Measurements from ENCODE around the gene ACIN1.

ACIN1 gene

GRCh38 chr14:23094666-23095195 is at the start of gene ACIN1:
Gene ACIN1, minus strand, starts transcription at chr14:23095136. Its CDS starts 24 bp downstream, at chr14:23095112.
- Mint-ChIP-seq H3K9me3 (no peaks in the 10 kb centered on the region), H3K27me3 (ENCODE audit: low read depth) (no peaks in the 10 kb centered on the region), H3K36me3 (ENCODE audit: low read depth) (peaks cover 27% of the 10 kb centered on the region), H3K4me3 (no peak within 1 kb of the TSS), H3K4me1 (ENCODE audit: low read depth) (peaks cover 25% of the 10 kb centered on the region), H3K27ac (no peak within 1 kb of the TSS)

DNA sequence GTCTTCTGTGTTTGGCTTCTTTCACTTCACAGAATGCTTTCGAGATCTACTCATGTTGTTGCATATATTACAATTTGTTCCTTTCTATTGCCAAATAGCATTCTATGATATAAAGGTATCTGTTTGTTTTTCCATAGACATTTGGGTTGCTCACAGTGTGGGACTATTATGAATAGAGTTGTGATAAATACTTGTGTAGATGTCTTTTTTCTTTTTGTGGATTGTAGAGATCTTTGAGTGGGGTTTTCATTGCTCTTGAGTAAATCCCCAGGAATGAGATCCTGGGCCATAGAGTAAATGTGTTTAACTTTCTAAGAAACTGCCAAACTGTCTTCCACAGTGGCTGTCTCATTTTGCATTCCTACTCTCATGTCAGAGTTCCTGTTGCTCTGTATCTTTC is 49.0 kb upstream of the ACIN1 start:
- Mint-ChIP-seq H3K27me3 (ENCODE audit: low read depth) (peaks cover 14% of the 10 kb centered on the region), H3K36me3 (ENCODE audit: low read depth) (no peaks in the 10 kb centered on the region), H3K4me3 (no peak overlapping the region), H3K4me1 (ENCODE audit: low read depth) (no peaks in the 10 kb centered on the region), H3K27ac (no peak overlapping the region), H3K9me3 (no peaks in the 10 kb centered on the region)

DNA sequence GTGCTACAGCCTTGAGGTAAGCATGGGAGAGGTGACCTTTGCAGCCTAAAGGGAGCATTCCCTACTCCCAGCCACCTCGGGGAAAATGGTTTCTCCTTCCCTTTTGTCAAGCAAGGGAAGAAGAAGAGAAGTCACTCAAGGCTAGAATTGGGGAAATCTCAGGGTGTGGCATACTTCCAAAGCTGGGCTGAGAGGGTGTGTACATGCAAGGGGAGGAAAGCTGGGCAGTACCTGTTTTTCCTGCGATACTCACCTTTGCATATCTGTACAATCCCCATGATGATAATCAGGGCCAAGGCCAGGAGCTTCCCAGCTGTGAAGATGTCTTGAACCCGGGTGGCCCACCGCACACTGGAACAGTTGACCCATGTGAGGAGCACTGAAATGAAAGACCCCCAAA is 47.9 kb upstream of the ACIN1 start:
- Mint-ChIP-seq H3K36me3 (ENCODE audit: low read depth) (no peaks in the 10 kb centered on the region), H3K27me3 (ENCODE audit: low read depth) (peaks cover 14% of the 10 kb centered on the region), H3K4me3 (no peak overlapping the region), H3K4me1 (ENCODE audit: low read depth) (no peaks in the 10 kb centered on the region), H3K9me3 (no peaks in the 10 kb centered on the region), H3K27ac (no peak overlapping the region)

- no peaks in the 10 kb centered on the region for H3K4me1 Mint-ChIP-seq (ENCODE audit: low read depth)
- H3K4me3 Mint-ChIP-seq, result no peak overlapping the region
- H3K27ac Mint-ChIP-seq, result no peak overlapping the region
- H3K9me3 Mint-ChIP-seq, result no peaks in the 10 kb centered on the region
- peaks cover 14% of the 10 kb centered on the region for H3K27me3 Mint-ChIP-seq (ENCODE audit: low read depth)
- no peaks in the 10 kb centered on the region for H3K36me3 Mint-ChIP-seq (ENCODE audit: low read depth)
Measured at GRCh38 chr14:23141706-23142444, 46.9 kb upstream of the ACIN1 start.

- Mint-ChIP-seq H3K4me1 (ENCODE audit: low read depth) (no peaks in the 10 kb centered on the region), H3K4me3 (no peak overlapping the region)
Measured at GRCh38 chr14:23140371-23140770, 45.4 kb upstream of the ACIN1 start.

GRCh38 chr14:23139874-23140273 is 44.9 kb upstream of the ACIN1 start:
- Mint-ChIP-seq H3K27ac (no peak overlapping the region), H3K36me3 (ENCODE audit: low read depth) (no peaks in the 10 kb centered on the region), H3K9me3 (no peaks in the 10 kb centered on the region), H3K4me1 (ENCODE audit: low read depth) (no peaks in the 10 kb centered on the region), H3K27me3 (ENCODE audit: low read depth) (peaks cover 7% of the 10 kb centered on the region), H3K4me3 (no peak overlapping the region)

More at GRCh38 chr14:23140371-23140770, 45.4 kb upstream of the ACIN1 start:
- no peak overlapping the region for H3K27ac Mint-ChIP-seq
- no peaks in the 10 kb centered on the region for H3K36me3 Mint-ChIP-seq (ENCODE audit: low read depth)
- H3K27me3 Mint-ChIP-seq (ENCODE audit: low read depth), result peaks cover 7% of the 10 kb centered on the region
- H3K9me3 Mint-ChIP-seq, result no peaks in the 10 kb centered on the region

GRCh38 chr14:23137813-23138535 is 43.0 kb upstream of the ACIN1 start:
- H3K4me3 Mint-ChIP-seq, result no peak overlapping the region
- no peak overlapping the region for H3K27ac Mint-ChIP-seq
- no peaks in the 10 kb centered on the region for H3K36me3 Mint-ChIP-seq (ENCODE audit: low read depth)
- H3K9me3 Mint-ChIP-seq, result no peaks in the 10 kb centered on the region
- H3K27me3 Mint-ChIP-seq (ENCODE audit: low read depth), result no peaks in the 10 kb centered on the region
- H3K4me1 Mint-ChIP-seq (ENCODE audit: low read depth), result no peaks in the 10 kb centered on the region

- H3K4me3 Mint-ChIP-seq, result no peak overlapping the region
- H3K9me3 Mint-ChIP-seq, result no peaks in the 10 kb centered on the region
- H3K27ac Mint-ChIP-seq, result no peak overlapping the region
- no peaks in the 10 kb centered on the region for H3K27me3 Mint-ChIP-seq (ENCODE audit: low read depth)
- H3K36me3 Mint-ChIP-seq (ENCODE audit: low read depth), result no peaks in the 10 kb centered on the region
- H3K4me1 Mint-ChIP-seq (ENCODE audit: low read depth), result no peaks in the 10 kb centered on the region
Measured at GRCh38 chr14:23137192-23137812, 42.4 kb upstream of the ACIN1 start.

- Mint-ChIP-seq H3K4me1 (ENCODE audit: low read depth) (no peaks in the 10 kb centered on the region), H3K4me3 (no peak overlapping the region), H3K9me3 (no peaks in the 10 kb centered on the region), H3K27ac (no peak overlapping the region), H3K27me3 (ENCODE audit: low read depth) (no peaks in the 10 kb centered on the region), H3K36me3 (ENCODE audit: low read depth) (no peaks in the 10 kb centered on the region)
Measured at GRCh38 chr14:23136566-23137133, 41.7 kb upstream of the ACIN1 start.

DNA sequence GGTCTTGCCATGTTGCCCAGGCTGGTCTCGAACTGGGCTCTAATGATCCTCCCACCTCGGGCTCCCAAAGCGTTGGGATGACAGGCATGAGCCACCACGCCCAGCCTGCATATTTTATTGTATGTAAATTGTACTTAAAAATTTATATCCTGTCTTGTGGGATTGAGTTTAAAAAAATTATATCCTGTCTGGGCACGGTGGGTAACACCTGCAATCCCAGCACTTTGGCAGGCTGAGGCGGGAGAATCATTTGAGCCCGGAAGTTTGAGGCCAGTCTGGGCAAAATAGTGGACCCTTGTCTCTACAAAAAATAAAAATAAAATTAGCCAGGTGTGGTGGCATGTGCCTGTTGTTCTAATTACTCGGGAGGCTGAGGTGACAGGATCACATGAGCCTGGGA is 38.0 kb upstream of the ACIN1 start:
- Mint-ChIP-seq H3K27ac (no peak overlapping the region), H3K4me3 (no peak overlapping the region)

GRCh38 chr14:23131482-23131881 is 36.5 kb upstream of the ACIN1 start:
- peaks cover 19% of the 10 kb centered on the region for H3K27me3 Mint-ChIP-seq (ENCODE audit: low read depth)
- no peaks in the 10 kb centered on the region for H3K9me3 Mint-ChIP-seq
- H3K4me3 Mint-ChIP-seq, result no peak overlapping the region
- peaks cover 6% of the 10 kb centered on the region for H3K4me1 Mint-ChIP-seq (ENCODE audit: low read depth)
- H3K27ac Mint-ChIP-seq, result no peak overlapping the region
- H3K36me3 Mint-ChIP-seq (ENCODE audit: low read depth), result no peaks in the 10 kb centered on the region

More for the DNA sequence above, 38.0 kb upstream of the ACIN1 start:
- H3K4me1 Mint-ChIP-seq (ENCODE audit: low read depth), result peaks cover 6% of the 10 kb centered on the region
- H3K9me3 Mint-ChIP-seq, result no peaks in the 10 kb centered on the region
- H3K27me3 Mint-ChIP-seq (ENCODE audit: low read depth), result peaks cover 19% of the 10 kb centered on the region
- H3K36me3 Mint-ChIP-seq (ENCODE audit: low read depth), result no peaks in the 10 kb centered on the region

DNA sequence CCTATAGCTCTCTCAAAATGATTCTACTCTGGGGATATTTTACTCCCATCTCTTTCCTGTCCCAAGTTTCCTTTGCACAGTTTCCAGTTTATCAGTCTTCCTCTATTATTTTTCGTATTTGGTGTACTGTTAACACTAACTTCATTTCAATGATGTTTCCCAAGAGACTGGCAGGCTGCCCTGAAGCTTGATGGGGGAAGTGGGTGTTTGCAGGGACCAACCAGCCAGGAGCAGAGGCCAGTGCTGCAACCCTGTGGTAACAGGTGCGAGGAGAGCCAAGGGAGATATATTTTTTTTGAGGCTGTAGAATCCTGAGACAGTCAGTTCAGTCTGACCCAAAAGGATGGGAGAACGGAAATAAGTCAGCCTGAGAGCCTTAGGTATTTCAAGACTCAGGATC is 35.9 kb upstream of the ACIN1 start:
- Mint-ChIP-seq H3K27ac (no peak overlapping the region), H3K9me3 (no peaks in the 10 kb centered on the region), H3K27me3 (ENCODE audit: low read depth) (peaks cover 19% of the 10 kb centered on the region), H3K4me1 (ENCODE audit: low read depth) (peaks cover 6% of the 10 kb centered on the region), H3K4me3 (no peak overlapping the region), H3K36me3 (ENCODE audit: low read depth) (no peaks in the 10 kb centered on the region)

DNA sequence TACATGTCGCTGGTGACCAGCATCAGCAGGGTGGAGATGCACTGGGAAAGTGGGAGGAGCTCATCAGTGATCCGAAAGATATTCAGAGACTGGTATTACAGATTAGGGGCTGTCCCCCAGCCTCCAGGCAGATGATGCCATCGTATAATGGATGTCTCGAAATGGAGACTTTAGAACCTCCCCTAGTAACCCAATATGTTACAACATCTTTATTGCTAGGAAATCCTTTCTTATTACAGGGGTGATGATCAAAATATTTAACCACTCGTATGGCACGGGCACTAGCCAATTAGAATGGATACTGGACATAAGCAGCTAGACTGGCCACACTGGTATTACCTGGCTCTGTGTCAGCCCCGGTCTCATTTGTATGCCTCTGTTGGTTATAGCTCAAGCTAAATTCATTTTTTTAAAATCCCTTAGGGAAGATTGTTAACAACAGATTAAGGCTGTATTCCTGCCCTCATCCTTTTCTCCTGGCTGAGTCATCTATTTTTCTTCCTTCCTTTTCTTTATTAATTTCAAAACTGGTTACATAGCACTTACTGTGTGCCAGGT is 34.9 kb upstream of the ACIN1 start:
- peaks cover 19% of the 10 kb centered on the region for H3K27me3 Mint-ChIP-seq (ENCODE audit: low read depth)

More for the DNA sequence above, 34.9 kb upstream of the ACIN1 start:
- no peaks in the 10 kb centered on the region for H3K36me3 Mint-ChIP-seq (ENCODE audit: low read depth)
- no peak overlapping the region for H3K4me3 Mint-ChIP-seq
- no peaks in the 10 kb centered on the region for H3K9me3 Mint-ChIP-seq
- no peak overlapping the region for H3K27ac Mint-ChIP-seq
- H3K4me1 Mint-ChIP-seq (ENCODE audit: low read depth), result peaks cover 6% of the 10 kb centered on the region

All from T-helper 1 cell treated with Interleukin-12 subunit alpha and Interleukin-12 subunit beta and Interleukin-4 antibody, amounts not matched to agents 30 μg/mL and 1 μg/mL, for 36 hours (primary cell).